Neuronal stem cell (in vitro differentiated cells): Measurements from ENCODE around the gene PARD3.

Experiments used
- DNase-seq: peaks from one replicate; pipeline ENCODE4 v3.0.0-alpha.2; 2013; ENCODE audit warnings: low spot score
- H2AFZ ChIP-seq: one replicate; pipeline ENCODE4 v1.6.1; 2013; ENCODE audit warnings: mild to moderate bottlenecking, low read length, inconsistent platforms
- H2AK5ac ChIP-seq: 2 replicates; pipeline ENCODE4 v1.6.1; 2013; ENCODE audit warnings: low read depth, mild to moderate bottlenecking, inconsistent platforms, low read length, moderate library complexity, mixed read lengths
- H2BK120ac ChIP-seq: 2 replicates; pipeline ENCODE4 v1.6.1; 2013; ENCODE audit warnings: low read depth, mild to moderate bottlenecking, inconsistent platforms, low read length, moderate library complexity, mixed read lengths
- H2BK12ac ChIP-seq: one replicate; pipeline ENCODE4 v1.6.1; 2013; ENCODE audit warnings: low read length, inconsistent platforms
- H2BK15ac ChIP-seq: 2 replicates; pipeline ENCODE4 v1.6.1; 2013; ENCODE audit warnings: mild to moderate bottlenecking, low read length, inconsistent platforms, mixed read lengths
- H2BK5ac ChIP-seq: one replicate; pipeline ENCODE4 v1.6.1; 2013; ENCODE audit warnings: inconsistent platforms, mild to moderate bottlenecking, low read length, moderate library complexity
- H3K14ac ChIP-seq: one replicate; pipeline ENCODE4 v1.6.1; 2013; ENCODE audit warnings: low read length, inconsistent platforms
- H3K18ac ChIP-seq: 2 replicates; pipeline ENCODE4 v1.6.1; 2013; ENCODE audit warnings: low read length, inconsistent platforms
- H3K23ac ChIP-seq: 2 replicates; pipeline ENCODE4 v1.6.1; 2013; ENCODE audit warnings: low read depth, mild to moderate bottlenecking, mixed read lengths, low read length, inconsistent platforms; ENCODE audit not compliant: poor library complexity
- H3K27ac ChIP-seq: replicated peaks from 3 replicates; pipeline ENCODE4 v1.5.1; 2013; ENCODE audit warnings: low read length, inconsistent platforms
- H3K27me3 ChIP-seq, 3 experiments: 2 replicates each; pipeline ENCODE4 v1.6.1; 2013; ENCODE audit warnings: low read length in 3 of 3, mild to moderate bottlenecking in 2 of 3, inconsistent platforms in 1 of 3, low read depth in 1 of 3, mixed read lengths in 1 of 3, moderate library complexity in 1 of 3; ENCODE audit not compliant: control insufficient read depth in 3 of 3, insufficient read depth in 3 of 3
- H3K36me3 ChIP-seq, 2 donors: replicated peaks in 1 of 2; 2 replicates each; pipeline ENCODE4 v1.6.1; 2013; ENCODE audit warnings: low read length in 2 of 2; ENCODE audit not compliant: control insufficient read depth in 2 of 2, insufficient read depth in 2 of 2
- H3K4ac ChIP-seq: 2 replicates; pipeline ENCODE4 v1.6.1; 2013; ENCODE audit warnings: inconsistent platforms, mild to moderate bottlenecking, low read length, moderate library complexity
- H3K4me1 ChIP-seq, 2 donors: 1 replicate in 1 of 2; 2 replicates in 1 of 2; pipeline ENCODE4 v1.6.1; 2013; ENCODE audit warnings: low read length in 2 of 2, low read depth in 1 of 2; ENCODE audit not compliant: control insufficient read depth in 2 of 2, insufficient read depth in 1 of 2
- H3K4me2 ChIP-seq: one replicate; pipeline ENCODE4 v1.6.1; 2013; ENCODE audit warnings: mild to moderate bottlenecking, low read length, inconsistent platforms; ENCODE audit not compliant: insufficient read depth, poor library complexity, severe bottlenecking
- H3K4me3 ChIP-seq, 2 donors: 2 replicates each; pipeline ENCODE4 v1.5.1; 2013; ENCODE audit warnings: low read length in 2 of 2, mild to moderate bottlenecking in 2 of 2, inconsistent platforms in 1 of 2, moderate library complexity in 1 of 2
- H3K79me1 ChIP-seq: one replicate; pipeline ENCODE4 v1.6.1; 2013; ENCODE audit warnings: low read depth, mild to moderate bottlenecking, inconsistent platforms, low read length, moderate library complexity
- H3K9ac ChIP-seq: one replicate; pipeline ENCODE4 v1.6.1; 2013; ENCODE audit warnings: mild to moderate bottlenecking, low read depth, low read length, inconsistent platforms; ENCODE audit not compliant: poor library complexity
- H3K9me3 ChIP-seq, 2 donors: replicated peaks in 1 of 2; 2 replicates each; pipeline versions ENCODE3 to v1.6.1; 2013; ENCODE audit warnings: low read length in 2 of 2, mild to moderate bottlenecking in 2 of 2, inconsistent platforms in 1 of 2, low read depth in 1 of 2, mixed read lengths in 1 of 2, moderate library complexity in 1 of 2; ENCODE audit not compliant: control insufficient read depth in 2 of 2, insufficient read depth in 1 of 2
- H4K8ac ChIP-seq: one replicate; pipeline ENCODE4 v1.6.1; 2013; ENCODE audit warnings: low read depth, mild to moderate bottlenecking, inconsistent platforms, low read length, moderate library complexity
- H4K91ac ChIP-seq: one replicate; pipeline ENCODE4 v1.6.1; 2013; ENCODE audit warnings: low read length, low read depth, mild to moderate bottlenecking, inconsistent platforms; ENCODE audit not compliant: poor library complexity
- WGBS, 2 donors: extraction: QIAGEN DNeasy Blood & Tissue Kit; methylation state at CpG; one replicate each; pipeline ENCODE4 v1.1.7; 2013; ENCODE audit warnings: missing lambda C conversion rate in 2 of 2, mixed read lengths in 1 of 2; ENCODE audit not compliant: insufficient read length in 2 of 2, insufficient replicate concordance in 1 of 2; ENCODE audit errors: extremely low coverage in 2 of 2; 5-methylcytosine and 5-hydroxymethylcytosine counted together

The PARD3 gene

DNA sequence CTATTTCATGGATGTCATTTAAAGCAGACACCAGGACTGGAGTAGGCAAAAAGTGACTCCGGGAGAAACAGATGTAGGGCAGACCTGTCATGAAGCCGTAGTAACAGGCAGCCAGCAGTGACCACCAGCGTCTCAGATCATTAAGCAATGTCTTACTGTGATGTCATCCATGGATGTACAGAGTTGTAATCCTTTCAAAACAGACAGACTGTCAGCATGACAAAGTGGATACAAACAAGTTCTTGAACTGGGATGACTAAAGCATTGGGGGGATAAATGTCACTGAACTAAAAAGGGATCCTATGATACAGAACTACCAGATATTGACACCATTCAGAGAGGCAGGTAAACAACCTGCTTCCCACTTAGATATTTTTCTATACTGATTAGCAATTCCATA, 675.5 kb downstream of the PARD3 start:
- H3K79me1 ChIP-seq, result no peaks in the 10 kb centered on the region
- no peak overlapping the region for H2BK120ac ChIP-seq
- no peak for DNase-seq
- no peak overlapping the region for H4K91ac ChIP-seq
- no peak overlapping the region for H4K8ac ChIP-seq
- no peak overlapping the region for H3K14ac ChIP-seq
- H3K4me3 ChIP-seq, result no peak overlapping the region
- H3K36me3 ChIP-seq, result no peaks in the 10 kb centered on the region
- no peak overlapping the region for H3K23ac ChIP-seq
- no peaks in the 10 kb centered on the region for H3K27me3 ChIP-seq
- no peak overlapping the region for H2BK12ac ChIP-seq
- peaks cover 0 to 1% of the 10 kb centered on the region in 2 donors for H3K9me3 ChIP-seq
- no CpG with 5 or more reads among the region's 3 CpGs for WGBS, 2 donors
- no peak overlapping the region for H2AK5ac ChIP-seq
- H3K4ac ChIP-seq, result no peak overlapping the region
- H3K4me2 ChIP-seq, result no peak overlapping the region
- H2AFZ ChIP-seq, result no peak overlapping the region
- H3K27ac ChIP-seq, result no peak overlapping the region
- no peaks in the 10 kb centered on the region for H3K4me1 ChIP-seq
- no peak overlapping the region for H3K9ac ChIP-seq
- no peak overlapping the region for H2BK15ac ChIP-seq
- H3K18ac ChIP-seq, result no peak overlapping the region
- no peak overlapping the region for H2BK5ac ChIP-seq

DNA sequence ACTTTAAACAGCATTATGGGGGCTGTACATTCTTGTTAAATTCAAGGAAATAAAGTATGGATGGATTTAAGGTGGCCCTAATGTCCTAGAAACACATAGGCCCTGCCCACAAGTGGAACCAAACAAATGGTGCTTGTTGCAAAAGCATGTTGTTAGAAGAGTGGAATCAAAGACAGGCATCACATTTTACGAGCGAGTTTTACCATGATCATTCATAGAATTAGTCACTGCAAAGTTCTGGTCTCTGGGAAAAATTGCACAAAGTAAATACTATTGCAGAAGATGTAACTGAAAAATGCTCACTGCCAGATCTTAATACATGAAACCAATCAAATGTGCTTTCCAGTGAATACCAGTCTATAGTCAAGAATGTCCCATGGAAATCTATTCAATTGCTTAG, 677.1 kb downstream of the PARD3 start:
- H2BK5ac ChIP-seq, result no peak overlapping the region
- no peak overlapping the region for H3K4me2 ChIP-seq
- H3K18ac ChIP-seq, result no peak overlapping the region
- no CpG with 5 or more reads among the region's 2 CpGs for WGBS, 2 donors
- H3K27ac ChIP-seq, result no peak overlapping the region
- H2BK120ac ChIP-seq, result no peak overlapping the region
- no peaks in the 10 kb centered on the region for H3K79me1 ChIP-seq
- H3K27me3 ChIP-seq, result no peaks in the 10 kb centered on the region
- no peak overlapping the region for H3K23ac ChIP-seq
- no peak overlapping the region for H2AK5ac ChIP-seq
- H3K9ac ChIP-seq, result no peak overlapping the region
- peaks cover 2 to 5% of the 10 kb centered on the region in 2 donors for H3K9me3 ChIP-seq
- no peak overlapping the region for H4K91ac ChIP-seq
- H4K8ac ChIP-seq, result no peak overlapping the region
- no peak overlapping the region for H2BK15ac ChIP-seq
- H3K4me3 ChIP-seq, result no peak overlapping the region
- H3K36me3 ChIP-seq, result no peaks in the 10 kb centered on the region
- no peak for DNase-seq
- H2BK12ac ChIP-seq, result no peak overlapping the region
- H2AFZ ChIP-seq, result no peak overlapping the region
- H3K4me1 ChIP-seq, result no peaks in the 10 kb centered on the region
- H3K4ac ChIP-seq, result no peak overlapping the region
- H3K14ac ChIP-seq, result no peak overlapping the region

DNA sequence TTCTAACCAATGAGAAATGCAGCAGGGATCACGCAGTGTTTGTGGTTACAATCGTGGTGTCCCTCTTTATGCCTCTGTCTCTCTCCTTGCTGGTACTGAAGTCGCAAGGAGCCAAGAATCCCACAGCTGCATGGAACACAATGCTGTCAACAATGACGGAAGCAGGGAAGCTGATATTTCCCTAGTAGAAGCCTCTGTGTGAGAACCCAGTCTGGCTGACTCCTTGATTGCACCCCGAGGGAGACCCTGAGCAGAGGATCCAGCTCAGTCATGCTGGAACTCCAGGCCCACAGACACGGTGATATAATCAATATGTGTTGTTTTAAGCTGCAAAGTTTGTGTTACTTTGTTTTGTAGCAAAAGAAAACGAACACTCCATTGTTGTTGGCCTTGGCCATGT, 677.9 kb downstream of the PARD3 start:
- no peak overlapping the region for H3K14ac ChIP-seq
- H2BK5ac ChIP-seq, result no peak overlapping the region

DNA sequence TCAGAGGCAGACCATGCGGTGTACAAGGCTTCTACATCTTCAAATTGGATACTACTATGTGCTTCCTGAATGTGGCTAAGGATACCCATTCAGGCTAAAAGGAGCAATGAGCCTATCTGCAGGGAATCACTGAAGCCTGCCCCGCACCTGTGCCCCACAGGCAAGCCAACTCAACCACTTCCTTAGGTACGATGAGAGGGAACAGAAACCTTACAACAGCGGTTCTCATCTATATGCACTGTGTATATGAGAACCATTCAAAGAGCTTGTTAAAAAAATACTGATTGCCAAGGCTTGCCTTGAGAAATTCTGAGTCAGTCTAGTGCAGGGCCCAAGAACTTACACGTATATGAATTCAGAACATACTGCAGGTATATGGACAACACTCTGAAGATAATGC, 679.6 kb downstream of the PARD3 start:
- no peak overlapping the region for H2BK5ac ChIP-seq
- no peak overlapping the region for H4K8ac ChIP-seq
- no peaks in the 10 kb centered on the region for H3K27me3 ChIP-seq
- H2BK12ac ChIP-seq, result no peak overlapping the region
- WGBS, 2 donors, result no CpG with 5 or more reads among the region's 5 CpGs
- H3K79me1 ChIP-seq, result no peaks in the 10 kb centered on the region
- peaks cover 0 to 9% of the 10 kb centered on the region in 2 donors for H3K36me3 ChIP-seq
- no peak for DNase-seq
- H2BK120ac ChIP-seq, result no peak overlapping the region
- H3K4me2 ChIP-seq, result no peak overlapping the region
- peaks cover 2 to 5% of the 10 kb centered on the region in 2 donors for H3K9me3 ChIP-seq
- no peak overlapping the region for H3K4me3 ChIP-seq
- H2AK5ac ChIP-seq, result no peak overlapping the region
- H2AFZ ChIP-seq, result no peak overlapping the region
- no peak overlapping the region for H3K23ac ChIP-seq
- H3K9ac ChIP-seq, result no peak overlapping the region
- H3K18ac ChIP-seq, result no peak overlapping the region
- no peak overlapping the region for H3K14ac ChIP-seq
- no peak overlapping the region for H2BK15ac ChIP-seq
- no peak overlapping the region for H3K27ac ChIP-seq
- H3K4me1 ChIP-seq, result no peaks in the 10 kb centered on the region
- H3K4ac ChIP-seq, result no peak overlapping the region
- no peak overlapping the region for H4K91ac ChIP-seq

More for the DNA sequence above, 677.9 kb downstream of the PARD3 start:
- Histone ChIP-seq H3K9ac (no peak overlapping the region), H4K91ac (no peak overlapping the region), H3K23ac (no peak overlapping the region), H2AK5ac (no peak overlapping the region), H3K27me3 (no peaks in the 10 kb centered on the region), H2BK12ac (no peak overlapping the region), H3K4ac (no peak overlapping the region), H4K8ac (no peak overlapping the region), H3K27ac (no peak overlapping the region), H3K4me1 (no peaks in the 10 kb centered on the region), H3K9me3 (peaks cover 2 to 5% of the 10 kb centered on the region in 2 donors), H3K18ac (no peak overlapping the region), H2AFZ (no peak overlapping the region), H3K4me2 (no peak overlapping the region), H3K79me1 (no peaks in the 10 kb centered on the region), H2BK15ac (no peak overlapping the region), H3K4me3 (no peak overlapping the region), H2BK120ac (no peak overlapping the region), H3K36me3 (no peaks in the 10 kb centered on the region)
- no CpG with 5 or more reads among the region's 7 CpGs for WGBS, 2 donors
- DNase-seq, result no peak
